Hypothalamus (tissue), 51 donors: ENCODE data around the gene GRIK4.

Experiments used
- DNase-seq, 51 donors: peaks; one replicate each; lab custom pipeline; 2025; lab: John Stamatoyannopoulos, UW

GRIK4 gene

GRCh38 chr11:120918257-120918656 lies 406.7 kb downstream of the GRIK4 start:
- no peak for DNase-seq

GRCh38 chr11:120919045-120919444 lies 407.5 kb downstream of the GRIK4 start:
- no peak for DNase-seq

GRCh38 chr11:120919566-120919965 lies 408.0 kb downstream of the GRIK4 start:
- DNase-seq = no peak

- no peak for DNase-seq
Measured at GRCh38 chr11:120923866-120924508, 412.4 kb downstream of the GRIK4 start.

- no peak for DNase-seq
Measured at GRCh38 chr11:120925944-120926343, 414.4 kb downstream of the GRIK4 start.

- DNase-seq = no peak
Measured at GRCh38 chr11:120928627-120929026, 417.1 kb downstream of the GRIK4 start.

GRCh38 chr11:120929090-120929489 lies 417.5 kb downstream of the GRIK4 start:
- DNase-seq = peak in 9 of 51 donors; percentile 6 to 43 (median 12)

GRCh38 chr11:120929664-120930154 lies 418.2 kb downstream of the GRIK4 start:
- DNase-seq = peak in 21 of 51 donors; percentile 5 to 74 (median 19)

- DNase-seq = no peak
Measured at GRCh38 chr11:120931057-120931779, 419.7 kb downstream of the GRIK4 start.

GRCh38 chr11:120932305-120932915 lies 420.9 kb downstream of the GRIK4 start:
- DNase-seq = no peak

GRCh38 chr11:120936356-120936755 lies 424.8 kb downstream of the GRIK4 start:
- no peak for DNase-seq

- peak in 1 of 51 donors; percentile 13 for DNase-seq
Measured at GRCh38 chr11:120937501-120937900, 426.0 kb downstream of the GRIK4 start.

GRCh38 chr11:120938260-120938659 lies 426.7 kb downstream of the GRIK4 start:
- DNase-seq = no peak

- no peak for DNase-seq
Measured at GRCh38 chr11:120940160-120940848, 428.8 kb downstream of the GRIK4 start.

GRCh38 chr11:120941000-120941399 lies 429.5 kb downstream of the GRIK4 start:
- DNase-seq = no peak

GRCh38 chr11:120942701-120943100 lies 431.2 kb downstream of the GRIK4 start:
- DNase-seq = no peak

- no peak for DNase-seq
Measured at GRCh38 chr11:120945042-120945441, 433.5 kb downstream of the GRIK4 start.

GRCh38 chr11:120950880-120951279 lies 439.3 kb downstream of the GRIK4 start:
- DNase-seq = peak in 2 of 51 donors; percentile 10 to 13

GRCh38 chr11:120952461-120953434 lies 441.2 kb downstream of the GRIK4 start:
- peak in 50 of 51 donors; percentile 11 to 85 (median 66) for DNase-seq

- DNase-seq = no peak
Measured at GRCh38 chr11:120954381-120954780, 442.8 kb downstream of the GRIK4 start.
